Myocyte (in vitro differentiated cells): Measurements from ENCODE around the gene VPS39. TPM values are rescaled to one million over a fixed set of nuclear protein-coding genes. Genes with fewer than 3 reads are reported as not detected.
"Not testable (repeated sequence)": the region's sequence is repeated elsewhere in the genome, so short reads cannot be mapped to it uniquely, and the experiment has no call there.

Experiments used
- DNase-seq: peaks from one replicate; pipeline ENCODE4 v3.0.0-alpha.2; 2012; ENCODE audit warnings: low read depth
- polyA plus RNA-seq: library from polyadenylated mRNA; unstranded; fragments of >200 nt; gene quantifications from one replicate; pipeline ENCODE4 v1.2.1, GENCODE V29; 2012; ENCODE audit warnings: missing spikeins
- total RNA-seq: library from RNA; depleted of rRNA; stranded (reverse); fragments of >200 nt; gene quantifications from 2 replicates; pipeline ENCODE4 v1.2.3, GENCODE V29; 2014

Gene VPS39, protein sequence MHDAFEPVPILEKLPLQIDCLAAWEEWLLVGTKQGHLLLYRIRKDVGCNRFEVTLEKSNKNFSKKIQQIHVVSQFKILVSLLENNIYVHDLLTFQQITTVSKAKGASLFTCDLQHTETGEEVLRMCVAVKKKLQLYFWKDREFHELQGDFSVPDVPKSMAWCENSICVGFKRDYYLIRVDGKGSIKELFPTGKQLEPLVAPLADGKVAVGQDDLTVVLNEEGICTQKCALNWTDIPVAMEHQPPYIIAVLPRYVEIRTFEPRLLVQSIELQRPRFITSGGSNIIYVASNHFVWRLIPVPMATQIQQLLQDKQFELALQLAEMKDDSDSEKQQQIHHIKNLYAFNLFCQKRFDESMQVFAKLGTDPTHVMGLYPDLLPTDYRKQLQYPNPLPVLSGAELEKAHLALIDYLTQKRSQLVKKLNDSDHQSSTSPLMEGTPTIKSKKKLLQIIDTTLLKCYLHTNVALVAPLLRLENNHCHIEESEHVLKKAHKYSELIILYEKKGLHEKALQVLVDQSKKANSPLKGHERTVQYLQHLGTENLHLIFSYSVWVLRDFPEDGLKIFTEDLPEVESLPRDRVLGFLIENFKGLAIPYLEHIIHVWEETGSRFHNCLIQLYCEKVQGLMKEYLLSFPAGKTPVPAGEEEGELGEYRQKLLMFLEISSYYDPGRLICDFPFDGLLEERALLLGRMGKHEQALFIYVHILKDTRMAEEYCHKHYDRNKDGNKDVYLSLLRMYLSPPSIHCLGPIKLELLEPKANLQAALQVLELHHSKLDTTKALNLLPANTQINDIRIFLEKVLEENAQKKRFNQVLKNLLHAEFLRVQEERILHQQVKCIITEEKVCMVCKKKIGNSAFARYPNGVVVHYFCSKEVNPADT
- total RNA-seq, result 38.6 and 52.6 TPM in 2 replicates
- 53.2 TPM for polyA plus RNA-seq

- DNase-seq, result peak; percentile 85
Observed at GRCh38 chr15:42207674-42208579, at the start of gene VPS39. VPS39 (minus strand) TSS chr15:42208304; CDS start chr15:42208153, 151 bp downstream.

DNA sequence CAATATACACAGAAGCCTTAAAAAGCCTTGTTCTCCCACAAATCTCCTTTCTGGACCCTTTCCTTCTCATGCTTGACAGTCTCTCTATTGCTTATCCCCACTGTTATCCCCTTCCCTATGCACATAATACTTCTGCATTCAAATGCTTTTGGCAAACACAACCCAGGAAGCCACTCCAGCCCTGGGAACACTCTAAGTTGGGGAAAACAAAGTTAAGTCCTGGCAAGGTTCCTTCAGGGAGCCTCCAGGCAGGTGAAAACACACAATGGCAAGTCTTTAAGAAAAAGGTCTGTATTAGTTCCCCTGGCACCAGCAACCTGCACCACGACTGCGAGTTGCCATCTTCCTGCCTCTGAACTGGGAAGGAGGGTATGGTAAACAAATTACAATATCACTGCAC, 45.2 kb upstream of the VPS39 start:
- DNase-seq, result no peak

DNA sequence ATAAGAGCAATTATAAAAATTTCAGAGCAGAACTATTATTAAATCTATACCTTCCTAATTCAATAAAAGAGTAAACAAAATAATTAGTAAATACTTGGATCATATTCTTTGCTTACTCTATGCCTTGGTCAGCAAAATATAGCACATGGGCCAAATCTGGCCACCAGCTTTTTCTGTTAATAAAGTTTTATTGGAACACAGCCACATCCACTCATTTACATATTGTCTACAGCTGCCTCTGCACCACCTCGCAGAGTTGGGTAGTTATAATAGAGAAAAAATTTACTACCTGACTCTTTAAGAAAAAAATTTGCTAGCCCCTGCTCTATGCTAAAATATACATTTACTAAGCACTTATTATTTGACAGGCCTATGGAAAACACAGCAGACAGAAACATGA, 32.7 kb upstream of the VPS39 start:
- no peak for DNase-seq

DNA sequence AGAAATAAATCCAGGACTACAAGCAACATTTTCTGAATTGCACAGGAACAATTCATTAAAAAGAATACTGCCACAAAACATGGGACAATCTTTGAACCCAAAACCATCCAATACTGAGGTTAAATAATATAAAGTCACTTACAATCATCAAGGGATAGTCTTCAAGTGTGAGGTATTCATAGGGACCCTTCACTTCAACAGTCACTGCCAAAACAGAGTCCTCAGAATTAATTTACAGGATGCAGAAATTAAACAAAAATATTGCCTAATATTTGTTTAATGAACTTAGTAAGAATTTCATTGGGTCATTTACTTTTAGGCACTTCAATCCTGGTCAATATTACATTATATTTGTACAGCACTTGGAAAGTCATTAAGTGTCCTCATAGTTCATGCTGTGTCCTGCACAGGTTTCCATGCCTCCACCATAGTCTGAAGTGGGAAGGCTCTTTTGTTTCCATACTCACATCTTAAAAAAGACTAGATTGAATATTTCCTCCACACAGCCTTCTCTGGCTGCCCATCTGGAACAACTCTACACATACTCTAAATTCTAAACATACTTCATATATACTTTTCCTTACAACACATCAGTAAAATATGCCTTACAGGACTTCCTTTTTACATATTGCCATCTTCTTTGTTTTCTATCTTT, 31.6 kb upstream of the VPS39 start:
- DNase-seq, result no peak

DNA sequence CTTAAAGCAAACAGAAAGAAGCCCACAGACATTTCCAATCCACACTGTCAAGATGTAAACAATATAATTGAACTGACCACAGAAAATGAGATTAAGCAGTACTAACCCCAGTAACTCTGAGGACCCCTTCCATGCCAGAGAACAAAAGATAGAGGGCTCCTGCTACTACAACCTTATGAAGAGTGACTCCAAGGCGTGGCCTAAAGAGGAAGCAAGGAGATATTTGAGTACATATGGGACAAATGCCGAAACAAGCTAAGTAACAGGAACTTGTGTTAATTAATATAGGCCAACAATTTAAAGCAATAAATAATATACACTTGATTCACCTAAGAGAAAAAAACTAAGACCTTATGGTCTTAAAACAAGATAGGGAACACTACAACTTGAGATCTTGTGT, 25.0 kb upstream of the VPS39 start:
- DNase-seq, result no peak

DNA sequence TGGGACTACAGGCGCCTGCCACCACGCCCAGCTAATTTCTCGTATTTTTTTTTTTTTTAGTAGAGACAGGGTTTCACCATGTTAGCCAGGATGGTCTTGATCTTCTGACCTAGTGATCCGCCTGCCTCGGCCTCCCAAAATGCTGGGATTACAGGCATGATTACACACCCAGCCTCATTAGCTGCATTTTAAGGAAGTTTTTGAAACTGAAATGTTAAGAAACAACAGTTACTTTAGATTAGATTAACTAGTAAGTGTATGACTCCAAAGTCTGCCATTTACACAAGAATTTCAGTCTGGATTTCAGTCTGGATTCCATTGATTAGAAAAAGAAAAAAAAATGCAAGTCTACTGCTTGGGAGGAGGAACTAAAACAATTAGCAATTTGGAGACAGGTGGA, 24.5 kb upstream of the VPS39 start:
- DNase-seq, result no peak

GRCh38 chr15:42231088-42231487, 23.0 kb upstream of the VPS39 start:
- no peak for DNase-seq

DNA sequence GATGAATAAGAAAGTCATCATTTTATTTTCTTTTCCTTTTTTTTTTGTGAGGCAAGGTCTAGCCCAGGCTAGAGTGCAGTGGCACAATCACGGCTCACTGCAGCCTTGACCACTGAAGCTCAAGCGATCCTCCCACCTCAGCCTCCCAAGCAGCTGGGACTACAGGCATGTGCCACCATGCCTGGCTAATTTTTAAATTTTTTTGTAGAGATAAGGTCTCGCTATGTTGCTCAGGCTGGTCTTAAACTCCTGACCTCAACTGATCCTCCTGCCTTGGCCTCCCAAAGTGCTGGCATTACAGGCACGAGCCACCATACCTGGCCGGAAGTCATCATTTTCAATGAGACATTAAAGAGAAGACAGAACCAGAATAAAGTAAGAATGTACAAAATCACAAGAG, 20.9 kb upstream of the VPS39 start:
- not testable (repeated sequence) for DNase-seq

DNA sequence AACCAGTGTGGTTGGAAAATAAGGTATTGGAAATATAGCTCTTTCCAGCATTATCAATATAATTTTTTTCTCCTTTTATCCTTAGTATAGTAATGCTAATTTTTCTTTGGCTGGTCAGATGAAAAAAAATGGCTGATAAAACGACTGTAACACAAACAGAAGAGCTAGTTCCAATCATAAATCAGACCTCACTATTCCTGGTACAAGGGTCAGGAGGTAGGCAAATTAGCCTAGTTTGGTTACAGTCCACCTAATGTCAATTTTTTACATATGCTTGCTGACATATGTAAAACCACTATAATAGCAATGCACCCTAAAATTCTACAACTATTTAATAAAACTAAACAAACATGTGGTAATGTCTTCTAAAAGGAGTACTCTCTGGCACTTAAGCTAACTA, 19.9 kb upstream of the VPS39 start:
- no peak for DNase-seq

GRCh38 chr15:42226648-42227047, 18.5 kb upstream of the VPS39 start:
- DNase-seq, result no peak

- DNase-seq, result no peak
Observed at GRCh38 chr15:42220216-42220615, 12.1 kb upstream of the VPS39 start.

DNA sequence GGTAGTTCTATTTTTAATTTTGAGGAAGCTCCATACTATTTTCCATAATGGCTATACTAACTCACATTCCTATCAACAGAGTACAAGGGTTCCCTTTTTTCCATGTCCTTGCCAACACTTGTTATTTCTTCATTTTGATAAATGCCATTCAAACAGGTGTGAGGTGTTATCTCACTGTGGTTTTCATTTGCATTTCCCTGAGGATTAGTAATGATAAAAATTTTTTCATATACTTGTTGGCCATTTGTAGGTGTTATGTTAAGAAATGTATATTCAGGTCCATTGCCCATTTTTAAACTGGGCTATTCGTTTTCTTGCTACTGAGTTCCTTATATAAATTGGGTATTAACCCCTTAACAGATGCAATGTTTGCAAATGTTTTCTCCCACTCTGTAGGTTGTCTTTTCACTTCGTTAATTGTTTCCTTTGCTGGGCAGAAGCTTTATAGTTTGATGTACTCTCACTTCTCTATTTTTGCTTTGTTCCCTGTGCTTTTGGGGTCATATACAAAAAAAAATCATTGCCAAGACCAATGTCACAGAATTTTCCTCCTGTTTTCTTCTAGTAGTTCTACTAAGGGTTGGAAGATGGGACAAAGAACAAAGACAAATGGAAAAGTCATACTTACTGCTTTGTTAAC, 11.0 kb upstream of the VPS39 start:
- no peak for DNase-seq

DNA sequence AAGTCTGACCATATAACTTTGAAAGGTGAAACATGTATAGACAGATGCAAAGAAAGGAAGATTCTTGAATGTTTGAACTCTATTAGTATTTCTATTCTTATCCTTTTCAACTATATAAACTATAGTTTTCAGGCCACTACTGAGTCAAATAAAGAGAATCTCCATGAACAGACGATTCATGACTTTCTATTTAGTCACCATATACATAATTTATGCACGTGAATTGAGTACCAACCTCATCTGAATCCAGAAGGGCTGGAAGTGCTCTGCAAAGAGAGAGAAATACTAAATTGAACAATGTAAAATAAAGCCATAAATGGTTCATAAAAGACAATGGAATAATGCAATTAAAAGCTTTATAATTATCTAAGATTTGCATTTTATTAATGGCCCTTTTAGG, 9.5 kb upstream of the VPS39 start:
- no peak for DNase-seq

DNA sequence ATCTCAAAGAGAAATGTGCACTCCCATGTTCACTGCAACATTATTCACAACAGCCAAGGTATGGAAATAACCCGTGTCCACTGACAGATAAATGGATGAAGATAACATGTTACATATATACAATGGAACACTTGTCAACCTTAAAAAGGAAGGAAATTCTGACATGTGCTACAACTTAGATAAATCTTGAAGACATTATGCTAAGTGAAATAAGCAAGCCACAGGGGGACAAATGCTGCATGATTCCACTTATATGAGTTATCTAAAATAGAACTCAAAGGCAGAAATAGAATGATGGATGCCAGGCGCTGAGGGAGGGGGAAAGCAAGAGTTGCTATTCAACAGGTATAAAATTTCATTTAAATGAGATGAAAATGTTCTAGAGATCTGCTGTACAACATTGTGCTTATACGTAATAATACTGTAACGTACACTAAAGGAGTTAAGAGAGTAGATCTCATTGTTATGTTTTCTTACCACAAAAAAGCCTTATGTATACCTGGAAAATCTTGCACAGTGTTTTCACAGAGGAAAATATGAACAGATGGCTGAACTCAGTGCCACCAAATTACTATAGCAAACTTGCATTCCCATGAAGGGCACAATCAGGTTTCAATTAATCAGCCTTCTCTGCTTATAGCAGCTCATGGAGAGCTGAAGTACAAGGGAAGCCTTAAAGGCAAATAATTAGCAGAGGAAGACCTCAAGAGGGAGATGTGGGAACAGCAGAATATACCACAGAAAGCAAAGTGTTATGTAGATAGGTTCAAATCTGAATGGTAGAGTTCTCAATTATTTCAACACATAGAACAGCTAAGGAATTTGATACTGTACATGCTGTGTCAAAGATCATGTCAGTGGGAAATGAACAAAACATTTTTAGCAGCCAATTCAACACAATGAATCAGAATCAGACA, 8.1 kb upstream of the VPS39 start:
- no peak for DNase-seq

DNA sequence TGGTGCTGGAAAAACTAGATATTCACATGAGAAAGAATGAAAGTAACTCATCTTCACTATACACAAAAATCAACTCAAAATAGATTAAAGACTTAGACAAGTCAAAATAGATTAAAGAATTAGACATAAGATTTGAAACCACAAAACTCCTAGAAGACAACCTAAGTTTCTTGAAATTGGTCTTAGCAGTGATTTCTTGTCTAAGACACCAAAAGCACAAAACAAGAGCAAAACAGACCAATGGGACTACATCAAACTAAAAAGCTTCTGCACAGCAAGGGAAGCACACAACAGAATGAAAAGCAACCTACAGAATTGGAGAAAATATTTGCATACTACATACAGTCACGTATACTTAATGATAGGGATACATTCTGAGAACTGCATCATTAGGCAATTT, 6.5 kb upstream of the VPS39 start:
- no peak for DNase-seq

- DNase-seq, result no peak
Observed at GRCh38 chr15:42213511-42213910, 5.4 kb upstream of the VPS39 start.

GRCh38 chr15:42210696-42211095, 2.6 kb upstream of the VPS39 start:
- no peak for DNase-seq

GRCh38 chr15:42206406-42206805, 1.7 kb downstream of the VPS39 start:
- no peak for DNase-seq

DNA sequence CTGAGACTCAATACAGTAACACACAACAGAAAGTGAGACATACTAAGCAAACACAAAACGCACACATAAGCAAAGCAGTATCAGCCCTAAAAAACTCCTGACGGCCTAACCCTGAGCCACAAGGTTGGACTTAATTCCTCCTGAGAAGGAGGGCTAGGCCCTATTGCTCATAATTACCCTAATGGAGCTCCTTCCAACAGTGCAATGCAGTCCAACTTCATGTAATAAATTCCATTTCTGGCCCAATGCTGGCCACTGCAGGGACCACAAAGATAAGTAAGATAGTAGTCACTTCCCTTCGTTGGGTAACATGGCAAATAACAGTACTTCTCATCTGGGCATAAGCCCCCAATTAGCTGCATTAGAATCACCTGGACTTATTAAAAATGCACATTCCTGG, 4.2 kb downstream of the VPS39 start:
- no peak for DNase-seq
